Measurements from ENCODE around the gene TUSC7. TPM values are rescaled to one million over a fixed set of nuclear protein-coding genes. Genes with fewer than 3 reads are reported as not detected.

TUSC7 gene
- total and polyA plus RNA-seq, 10 donors, result not detected

GRCh38 chr3:116691041-116691440 lies 18.5 kb upstream of the TUSC7 start:
- Histone ChIP-seq H3K36me3 (no peaks in the 10 kb centered on the region), H3K27me3 (replicated peaks in 1 of 7) (no peaks in the 10 kb centered on the region), H3K4me3 (no peak overlapping the region), H3K4me1 (no peaks in the 10 kb centered on the region), H3K9me3 (peaks cover 0 to 5% (median 0%) of the 10 kb centered on the region in 8 donors), H3K27ac (no peak overlapping the region)
- intact Hi-C loops (cut with DNase I; ENCODE audit: low total_unique reads), result no loop called here
- WGBS, 5 donors, result 61 to 73% (median 69%) methylated on average over 2 of the region's 2 CpGs
- DNase-seq, result no peak
- no peak for TF ChIP-seq POLR2AphosphoS5 (IDR thresholded peaks at IDR 0.05)
- no peak for TF ChIP-seq POLR2A (IDR thresholded peaks at IDR 0.05)
- TF ChIP-seq, protein P1, sequence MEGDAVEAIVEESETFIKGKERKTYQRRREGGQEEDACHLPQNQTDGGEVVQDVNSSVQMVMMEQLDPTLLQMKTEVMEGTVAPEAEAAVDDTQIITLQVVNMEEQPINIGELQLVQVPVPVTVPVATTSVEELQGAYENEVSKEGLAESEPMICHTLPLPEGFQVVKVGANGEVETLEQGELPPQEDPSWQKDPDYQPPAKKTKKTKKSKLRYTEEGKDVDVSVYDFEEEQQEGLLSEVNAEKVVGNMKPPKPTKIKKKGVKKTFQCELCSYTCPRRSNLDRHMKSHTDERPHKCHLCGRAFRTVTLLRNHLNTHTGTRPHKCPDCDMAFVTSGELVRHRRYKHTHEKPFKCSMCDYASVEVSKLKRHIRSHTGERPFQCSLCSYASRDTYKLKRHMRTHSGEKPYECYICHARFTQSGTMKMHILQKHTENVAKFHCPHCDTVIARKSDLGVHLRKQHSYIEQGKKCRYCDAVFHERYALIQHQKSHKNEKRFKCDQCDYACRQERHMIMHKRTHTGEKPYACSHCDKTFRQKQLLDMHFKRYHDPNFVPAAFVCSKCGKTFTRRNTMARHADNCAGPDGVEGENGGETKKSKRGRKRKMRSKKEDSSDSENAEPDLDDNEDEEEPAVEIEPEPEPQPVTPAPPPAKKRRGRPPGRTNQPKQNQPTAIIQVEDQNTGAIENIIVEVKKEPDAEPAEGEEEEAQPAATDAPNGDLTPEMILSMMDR (IDR thresholded peaks at IDR 0.05 in 8 of 11, conservative IDR thresholded peaks at IDR 0.05 in 3 of 11), result no peak

GRCh38 chr3:116701070-116701469 lies 8.5 kb upstream of the TUSC7 start:
- intact Hi-C loops (cut with DNase I; ENCODE audit: low total_unique reads), result no loop called here
- H3K4me1 ChIP-seq, result no peaks in the 10 kb centered on the region

DNA sequence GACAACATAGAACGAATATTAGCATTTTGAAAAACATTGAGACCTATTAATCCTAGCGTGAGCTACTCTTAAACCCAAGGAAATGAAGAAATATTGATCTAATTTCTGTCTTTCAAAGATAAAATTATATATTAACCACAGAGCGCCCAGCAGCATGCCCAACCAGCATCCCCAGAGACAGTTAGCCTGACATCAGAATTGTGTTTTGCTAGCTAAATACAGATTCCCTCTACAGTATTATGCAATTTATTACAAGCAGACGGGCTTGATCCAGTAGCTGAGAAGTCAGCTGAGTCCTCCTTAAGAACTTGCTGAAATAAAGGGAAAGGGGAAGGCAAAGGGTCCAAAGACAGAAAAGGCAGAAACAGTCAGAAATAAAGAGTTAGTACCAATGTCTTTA lies 7.2 kb upstream of the TUSC7 start:
- Histone ChIP-seq H3K27me3 (replicated peaks in 1 of 7) (no peaks in the 10 kb centered on the region), H3K4me1 (no peaks in the 10 kb centered on the region), H3K4me3 (no peak overlapping the region), H3K9me3 (peaks cover 0 to 2% (median 0%) of the 10 kb centered on the region in 8 donors), H3K36me3 (no peaks in the 10 kb centered on the region), H3K27ac (no peak overlapping the region)
- 55 to 85% (median 65%) methylated on average over 4 of the region's 4 CpGs for WGBS, 5 donors
- TF ChIP-seq POLR2A (IDR thresholded peaks at IDR 0.05) (no peak), POLR2AphosphoS5 (IDR thresholded peaks at IDR 0.05) (no peak)
- TF ChIP-seq, protein P1 (IDR thresholded peaks at IDR 0.05 in 8 of 11, conservative IDR thresholded peaks at IDR 0.05 in 3 of 11), result no peak
- intact Hi-C loops (cut with DNase I; ENCODE audit: low total_unique reads), result no loop called here
- DNase-seq, result no peak

More at GRCh38 chr3:116701070-116701469, 8.5 kb upstream of the TUSC7 start:
- Histone ChIP-seq H3K36me3 (no peaks in the 10 kb centered on the region), H3K9me3 (peaks cover 0 to 4% (median 0%) of the 10 kb centered on the region in 8 donors), H3K27me3 (replicated peaks in 1 of 7) (no peaks in the 10 kb centered on the region), H3K27ac (no peak overlapping the region), H3K4me3 (no peak overlapping the region)
- no peak for DNase-seq
- TF ChIP-seq POLR2AphosphoS5 (IDR thresholded peaks at IDR 0.05), result no peak
- TF ChIP-seq POLR2A (IDR thresholded peaks at IDR 0.05), result no peak
- TF ChIP-seq, protein P1 (IDR thresholded peaks at IDR 0.05 in 8 of 11, conservative IDR thresholded peaks at IDR 0.05 in 3 of 11), result no peak

- TF ChIP-seq POLR2AphosphoS5 (IDR thresholded peaks at IDR 0.05), result no peak
- TF ChIP-seq, protein P1 (IDR thresholded peaks at IDR 0.05 in 8 of 11, conservative IDR thresholded peaks at IDR 0.05 in 3 of 11), result no peak
- TF ChIP-seq POLR2A (IDR thresholded peaks at IDR 0.05), result no peak
- DNase-seq, result no peak
- Histone ChIP-seq H3K4me1 (no peaks in the 10 kb centered on the region), H3K9me3 (no peaks in the 10 kb centered on the region), H3K27ac (no peak overlapping the region), H3K27me3 (replicated peaks in 1 of 7) (no peaks in the 10 kb centered on the region), H3K36me3 (no peaks in the 10 kb centered on the region), H3K4me3 (no peak overlapping the region)
- 90 to 96% (median 93%) methylated on average over 3 of the region's 3 CpGs for WGBS, 5 donors
- intact Hi-C loops (cut with DNase I; ENCODE audit: low total_unique reads), result no loop called here
These were observed 2.0 kb upstream of the TUSC7 start for GRCh38 chr3:116707531-116707930.
